ENCODE data around the gene MYBL2. TPM values are rescaled to one million over a fixed set of nuclear protein-coding genes. Genes with fewer than 3 reads are reported as not detected.

Gene MYBL2
- total RNA-seq, 1 experiment from 2014 or later, result 95.9 TPM

DNA sequence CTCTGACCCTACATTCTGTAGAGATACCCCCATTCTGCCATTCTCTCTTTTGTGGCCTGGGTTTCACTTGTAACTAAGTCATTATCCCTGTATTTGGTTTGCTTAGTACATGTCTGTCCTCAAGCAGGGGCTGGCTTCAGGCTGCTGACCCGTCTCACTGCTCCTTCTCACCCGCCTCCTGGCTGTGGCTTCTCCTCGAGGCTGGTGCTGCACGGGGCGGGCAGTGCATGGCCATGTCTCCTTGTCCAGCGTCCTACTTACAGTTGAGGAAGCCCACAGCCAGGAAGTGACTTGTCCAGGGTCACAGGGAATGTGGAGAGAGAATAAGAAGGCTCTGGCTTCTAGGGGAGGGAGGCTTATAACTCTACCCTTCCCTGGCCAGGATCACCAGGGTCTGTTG, 48.6 kb downstream of the MYBL2 start:
- TF ChIP-seq, protein P1, sequence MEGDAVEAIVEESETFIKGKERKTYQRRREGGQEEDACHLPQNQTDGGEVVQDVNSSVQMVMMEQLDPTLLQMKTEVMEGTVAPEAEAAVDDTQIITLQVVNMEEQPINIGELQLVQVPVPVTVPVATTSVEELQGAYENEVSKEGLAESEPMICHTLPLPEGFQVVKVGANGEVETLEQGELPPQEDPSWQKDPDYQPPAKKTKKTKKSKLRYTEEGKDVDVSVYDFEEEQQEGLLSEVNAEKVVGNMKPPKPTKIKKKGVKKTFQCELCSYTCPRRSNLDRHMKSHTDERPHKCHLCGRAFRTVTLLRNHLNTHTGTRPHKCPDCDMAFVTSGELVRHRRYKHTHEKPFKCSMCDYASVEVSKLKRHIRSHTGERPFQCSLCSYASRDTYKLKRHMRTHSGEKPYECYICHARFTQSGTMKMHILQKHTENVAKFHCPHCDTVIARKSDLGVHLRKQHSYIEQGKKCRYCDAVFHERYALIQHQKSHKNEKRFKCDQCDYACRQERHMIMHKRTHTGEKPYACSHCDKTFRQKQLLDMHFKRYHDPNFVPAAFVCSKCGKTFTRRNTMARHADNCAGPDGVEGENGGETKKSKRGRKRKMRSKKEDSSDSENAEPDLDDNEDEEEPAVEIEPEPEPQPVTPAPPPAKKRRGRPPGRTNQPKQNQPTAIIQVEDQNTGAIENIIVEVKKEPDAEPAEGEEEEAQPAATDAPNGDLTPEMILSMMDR (conservative IDR thresholded peaks at IDR 0.05; ENCODE audit: low read depth, low read length), result no peak
- TF ChIP-seq EZH2 (IDR thresholded peaks at IDR 0.05; ENCODE audit: low read length, unreplicated experiment), result no peak
- no peak for TF ChIP-seq EZH2phosphoT487 (IDR thresholded peaks at IDR 0.05; ENCODE audit: borderline replicate concordance, low read length)
- no peak overlapping the region for H3K4me2 ChIP-seq (ENCODE audit: low read length)
- peaks cover 18% of the 10 kb centered on the region; the same call in 1 of the 2 replicates for H3K36me3 ChIP-seq (ENCODE audit: low read depth, low read length)
- no peaks in the 10 kb centered on the region for H3K27me3 ChIP-seq (ENCODE audit: low read length)
- no peak for ATAC-seq
- no TSS peak for BruUV-seq (replicated peaks)
- H3K4me3 ChIP-seq (ENCODE audit: low read length), result no peak overlapping the region
- no peaks in the 10 kb centered on the region for H3K9me3 ChIP-seq (ENCODE audit: low read length)
- no peak overlapping the region for H2AFZ ChIP-seq (ENCODE audit: low read length)
- no peaks in the 10 kb centered on the region for H3F3A ChIP-seq (ENCODE audit: low read length, unreplicated experiment)
- no peaks in the 10 kb centered on the region for H3K9me2 ChIP-seq (replicated peaks; ENCODE audit: low read length)
- H3K4me1 ChIP-seq (ENCODE audit: insufficient read depth, low read length), result no peaks in the 10 kb centered on the region
- intact Hi-C loops (cut with micrococcal nuclease), result no loop called here
- H3K79me2 ChIP-seq (ENCODE audit: low read length), result no peaks in the 10 kb centered on the region
- no peak overlapping the region for H3K27ac ChIP-seq (ENCODE audit: low read length)
- no peak overlapping the region for H3K9ac ChIP-seq (ENCODE audit: low read length)
- ChIA-PET POLR2A (ENCODE audit: unreplicated experiment) (no interaction called here), CTCF (no interaction called here)
- H4K20me1 ChIP-seq (ENCODE audit: low read length), result no peaks in the 10 kb centered on the region
- DNase-seq, result no peak

DNA sequence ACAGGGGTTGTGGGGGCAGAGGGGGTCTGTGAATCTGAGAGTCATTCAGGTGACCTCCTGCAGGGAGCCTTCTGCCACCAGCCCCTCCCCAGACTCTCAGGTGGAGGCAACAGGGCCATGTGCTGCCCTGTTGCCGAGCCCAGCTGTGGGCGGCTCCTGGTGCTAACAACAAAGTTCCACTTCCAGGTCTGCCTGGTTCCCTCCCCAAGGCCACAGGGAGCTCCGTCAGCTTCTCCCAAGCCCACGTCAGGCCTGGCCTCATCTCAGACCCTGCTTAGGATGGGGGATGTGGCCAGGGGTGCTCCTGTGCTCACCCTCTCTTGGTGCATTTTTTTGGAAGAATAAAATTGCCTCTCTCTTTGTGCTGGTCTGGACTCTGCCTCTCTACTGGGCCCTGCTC, 49.2 kb downstream of the MYBL2 start:
- no peak overlapping the region for H3K4me2 ChIP-seq (ENCODE audit: low read length)
- no peak overlapping the region for H2AFZ ChIP-seq (ENCODE audit: low read length)
- no peaks in the 10 kb centered on the region for H3K9me3 ChIP-seq (ENCODE audit: low read length)
- POLR2A ChIA-PET (ENCODE audit: unreplicated experiment), result no interaction called here
- peaks cover 12% of the 10 kb centered on the region; the same call in 1 of the 2 replicates for H3K36me3 ChIP-seq (ENCODE audit: low read depth, low read length)
- no peaks in the 10 kb centered on the region for H3F3A ChIP-seq (ENCODE audit: low read length, unreplicated experiment)
- CTCF ChIA-PET, result no interaction called here
- H3K9me2 ChIP-seq (replicated peaks; ENCODE audit: low read length), result no peaks in the 10 kb centered on the region
- no peak overlapping the region for H3K4me3 ChIP-seq (ENCODE audit: low read length)
- H3K27me3 ChIP-seq (ENCODE audit: low read length), result no peaks in the 10 kb centered on the region
- intact Hi-C loops (cut with micrococcal nuclease), result no loop called here
- no TSS peak for BruUV-seq (replicated peaks)
- TF ChIP-seq EZH2 (IDR thresholded peaks at IDR 0.05; ENCODE audit: low read length, unreplicated experiment) (no peak), EZH2phosphoT487 (IDR thresholded peaks at IDR 0.05; ENCODE audit: borderline replicate concordance, low read length) (no peak)
- TF ChIP-seq, protein P1 (conservative IDR thresholded peaks at IDR 0.05; ENCODE audit: low read depth, low read length), result no peak
- no peaks in the 10 kb centered on the region for H4K20me1 ChIP-seq (ENCODE audit: low read length)
- no peak for ATAC-seq
- no peak overlapping the region for H3K9ac ChIP-seq (ENCODE audit: low read length)
- H3K79me2 ChIP-seq (ENCODE audit: low read length), result no peaks in the 10 kb centered on the region
- H3K27ac ChIP-seq (ENCODE audit: low read length), result no peak overlapping the region
- H3K4me1 ChIP-seq (ENCODE audit: insufficient read depth, low read length), result no peaks in the 10 kb centered on the region
- DNase-seq, result no peak

DNA sequence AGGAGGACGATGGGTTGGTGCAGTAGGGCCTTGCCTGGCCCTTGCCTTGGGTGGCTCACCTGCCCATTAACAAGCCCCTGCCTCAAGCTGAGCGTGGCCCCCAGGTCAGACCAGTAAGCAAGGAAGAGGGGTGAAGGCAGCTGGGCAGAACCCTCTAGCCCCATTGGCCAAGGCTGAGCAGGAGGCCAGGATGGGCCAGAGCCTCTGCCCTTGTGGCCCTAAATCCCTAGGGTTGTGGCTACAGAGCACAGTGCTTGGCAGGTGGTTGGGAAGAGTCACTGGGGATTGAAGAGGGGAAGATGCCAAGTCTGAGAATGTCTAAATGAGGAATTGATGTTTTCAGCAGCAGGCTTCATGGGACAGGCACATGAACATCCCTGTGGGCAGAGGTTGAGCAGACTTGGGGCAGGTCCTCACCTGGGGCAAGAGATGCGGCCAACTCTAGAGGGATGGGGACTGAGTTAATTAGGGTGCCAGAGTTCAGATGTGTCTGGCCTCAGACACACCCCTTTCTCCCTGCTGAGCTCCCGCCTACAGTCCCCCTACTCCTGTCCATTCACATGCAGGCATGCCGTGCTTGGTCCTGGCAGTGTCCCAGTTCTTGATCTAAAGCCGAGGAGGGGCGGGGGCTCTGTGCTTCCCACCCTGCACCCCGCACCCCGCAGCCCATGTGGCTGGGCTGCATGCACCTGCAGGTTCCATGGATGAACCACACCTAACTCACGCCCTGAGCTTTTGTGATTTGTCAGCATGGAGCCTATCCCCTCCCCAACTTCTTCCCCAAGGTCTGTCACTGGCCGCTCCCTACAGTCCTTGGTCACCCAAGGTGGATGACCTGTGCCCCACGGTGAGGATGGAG, 50.1 kb downstream of the MYBL2 start:
- CTCF ChIA-PET, result no interaction called here
- H3K9ac ChIP-seq (ENCODE audit: low read length), result no peak overlapping the region
- H3K9me3 ChIP-seq (ENCODE audit: low read length), result no peaks in the 10 kb centered on the region
- ATAC-seq (no peak), DNase-seq (no peak)
- no peaks in the 10 kb centered on the region for H3K79me2 ChIP-seq (ENCODE audit: low read length)
- H3K9me2 ChIP-seq (replicated peaks; ENCODE audit: low read length), result no peaks in the 10 kb centered on the region
- no peak for TF ChIP-seq EZH2 (IDR thresholded peaks at IDR 0.05; ENCODE audit: low read length, unreplicated experiment)
- TF ChIP-seq, protein P1 (conservative IDR thresholded peaks at IDR 0.05; ENCODE audit: low read depth, low read length), result no peak
- TF ChIP-seq EZH2phosphoT487 (IDR thresholded peaks at IDR 0.05; ENCODE audit: borderline replicate concordance, low read length), result no peak
- H2AFZ ChIP-seq (ENCODE audit: low read length), result no peak overlapping the region
- H3K4me3 ChIP-seq (ENCODE audit: low read length), result no peak overlapping the region
- H3K27me3 ChIP-seq (ENCODE audit: low read length), result no peaks in the 10 kb centered on the region
- H3F3A ChIP-seq (ENCODE audit: low read length, unreplicated experiment), result no peaks in the 10 kb centered on the region
- H4K20me1 ChIP-seq (ENCODE audit: low read length), result no peaks in the 10 kb centered on the region
- intact Hi-C loops (cut with micrococcal nuclease), result no loop called here
- peaks cover 10% of the 10 kb centered on the region; the same call in 1 of the 2 replicates for H3K36me3 ChIP-seq (ENCODE audit: low read depth, low read length)
- H3K4me2 ChIP-seq (ENCODE audit: low read length), result no peak overlapping the region
- no peaks in the 10 kb centered on the region for H3K4me1 ChIP-seq (ENCODE audit: insufficient read depth, low read length)
- BruUV-seq (replicated peaks), result no TSS peak
- POLR2A ChIA-PET (ENCODE audit: unreplicated experiment), result no interaction called here
- no peak overlapping the region for H3K27ac ChIP-seq (ENCODE audit: low read length)

Measured in PC-3 (cell line).